Kidney (tissue), 14 donors: ENCODE results near the gene CNTN2. TPM values are rescaled to one million over a fixed set of nuclear protein-coding genes. Genes with fewer than 3 reads are reported as not detected.

Source experiments
- DNase-seq, 5 donors: peaks; one replicate each; pipeline ENCODE4 v3.0.0-alpha.2; 2013 to 2020
- FAIRE-seq: peaks from 2 replicates; lab custom pipeline; 2012; peaks lifted over from hg19 to GRCh38; lab: Jason Lieb, UNC
- H3K27ac ChIP-seq, 2 donors: one replicate each; pipeline ENCODE4 v1.7.0; 2013; ENCODE audit warnings: low read depth in 2 of 2, low read length in 2 of 2, inconsistent platforms in 1 of 2
- H3K27me3 ChIP-seq: one replicate; pipeline ENCODE4 v1.7.1; 2013; ENCODE audit warnings: low read length, inconsistent platforms; ENCODE audit not compliant: control insufficient read depth, insufficient read depth
- H3K36me3 ChIP-seq, 3 donors: one replicate each; pipeline versions ENCODE4 v1.7.0 to v1.7.1; 2013; ENCODE audit warnings: low read length in 3 of 3, control low read depth in 1 of 3, inconsistent platforms in 1 of 3; ENCODE audit not compliant: insufficient read depth in 3 of 3, control insufficient read depth in 2 of 3
- H3K4me1 ChIP-seq, 3 donors: one replicate each; pipeline versions ENCODE4 v1.7.0 to v1.7.1; 2013; ENCODE audit warnings: low read length in 3 of 3, inconsistent platforms in 1 of 3, low read depth in 1 of 3; ENCODE audit not compliant: control insufficient read depth in 2 of 3, insufficient read depth in 2 of 3
- H3K4me3 ChIP-seq, 3 donors: one replicate each; pipeline versions ENCODE4 v1.7.0 to v1.8.1; 2013; ENCODE audit warnings: low read length in 3 of 3, control low read depth in 1 of 3, inconsistent platforms in 1 of 3
- H3K9ac ChIP-seq, 3 donors: one replicate each; pipeline versions ENCODE4 v1.7.0 to v1.7.1; 2013; ENCODE audit warnings: low read length in 3 of 3, control low read depth in 1 of 3, inconsistent platforms in 1 of 3
- H3K9me3 ChIP-seq, 3 donors: one replicate each; pipeline versions ENCODE4 v1.7.0 to v1.7.1; 2013; ENCODE audit warnings: low read length in 3 of 3, control low read depth in 1 of 3, inconsistent platforms in 1 of 3; ENCODE audit not compliant: control insufficient read depth in 2 of 3, insufficient read depth in 1 of 3
- intact Hi-C: fragments of 100-400 bp; cut with DNase I; formaldehyde crosslinking; loops from one replicate; pipeline ENCODE4 v1.11.1; 2022
- polyA plus RNA-seq: library from polyadenylated mRNA; stranded (reverse); fragments of 350-450 nt; fragmentation: Illumina TruSeq; extraction: RNeasy Lipid Tissue Mini Kit (QIAGEN cat#74804); gene quantifications from one replicate; pipeline ENCODE4 v1.2.3, GENCODE V29; 2014; ENCODE audit warnings: low read depth, low replicate concordance; ENCODE audit not compliant: insufficient read depth
- total RNA-seq: library from RNA; stranded (reverse); fragmentation: NEBNext Ultra II Directional; extraction: Animal tissue kit (Norgen Biotek cat#: 25700); gene quantifications from one replicate; pipeline ENCODE4 v1.2.1, GENCODE V29; 2021
- TF ChIP-seq, protein P1 (sequence below): IDR thresholded peaks from 3 replicates; pipeline ENCODE4 v1.5.1; 2012; ENCODE audit warnings: mild to moderate bottlenecking, moderate library complexity, borderline replicate concordance; ENCODE audit not compliant: insufficient read depth; ENCODE audit errors: extremely low read depth
- donor health status: control.
- donor health status: control.
- donor health status: control.
- donor health status: control.
- donor health status: control.
- donor health status: DM: yes; HTN: yes; CAD: no.
- donor health status: Normal renal cell carcinoma (clear cell type).

The CNTN2 gene
- total and polyA plus RNA-seq, 2 donors from 2014 or later = 0.15 to 0.44 TPM

DNA sequence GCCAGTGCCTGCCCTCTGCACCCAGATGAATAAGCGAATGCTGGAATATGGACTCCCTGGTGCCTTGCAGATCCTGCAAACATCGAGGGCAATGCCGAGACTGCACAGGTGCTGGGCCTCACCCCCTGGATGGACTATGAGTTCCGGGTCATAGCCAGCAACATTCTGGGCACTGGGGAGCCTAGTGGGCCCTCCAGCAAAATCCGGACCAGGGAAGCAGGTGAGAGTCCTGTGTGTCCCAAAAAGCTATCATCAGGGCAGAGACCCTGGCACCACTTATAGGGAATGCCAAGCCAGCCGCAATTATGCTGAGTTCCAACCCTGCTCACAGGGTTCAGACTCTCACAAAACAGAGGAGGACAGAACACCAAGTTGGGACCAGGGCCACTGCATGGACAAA, 24.0 kb downstream of the CNTN2 start:
- Histone ChIP-seq H3K36me3 (no peaks in the 10 kb centered on the region), H3K4me3 (no peak overlapping the region), H3K27ac (no peak overlapping the region), H3K4me1 (no peaks in the 10 kb centered on the region), H3K27me3 (no peaks in the 10 kb centered on the region), H3K9me3 (no peaks in the 10 kb centered on the region), H3K9ac (no peak overlapping the region)
- TF ChIP-seq, protein P1, sequence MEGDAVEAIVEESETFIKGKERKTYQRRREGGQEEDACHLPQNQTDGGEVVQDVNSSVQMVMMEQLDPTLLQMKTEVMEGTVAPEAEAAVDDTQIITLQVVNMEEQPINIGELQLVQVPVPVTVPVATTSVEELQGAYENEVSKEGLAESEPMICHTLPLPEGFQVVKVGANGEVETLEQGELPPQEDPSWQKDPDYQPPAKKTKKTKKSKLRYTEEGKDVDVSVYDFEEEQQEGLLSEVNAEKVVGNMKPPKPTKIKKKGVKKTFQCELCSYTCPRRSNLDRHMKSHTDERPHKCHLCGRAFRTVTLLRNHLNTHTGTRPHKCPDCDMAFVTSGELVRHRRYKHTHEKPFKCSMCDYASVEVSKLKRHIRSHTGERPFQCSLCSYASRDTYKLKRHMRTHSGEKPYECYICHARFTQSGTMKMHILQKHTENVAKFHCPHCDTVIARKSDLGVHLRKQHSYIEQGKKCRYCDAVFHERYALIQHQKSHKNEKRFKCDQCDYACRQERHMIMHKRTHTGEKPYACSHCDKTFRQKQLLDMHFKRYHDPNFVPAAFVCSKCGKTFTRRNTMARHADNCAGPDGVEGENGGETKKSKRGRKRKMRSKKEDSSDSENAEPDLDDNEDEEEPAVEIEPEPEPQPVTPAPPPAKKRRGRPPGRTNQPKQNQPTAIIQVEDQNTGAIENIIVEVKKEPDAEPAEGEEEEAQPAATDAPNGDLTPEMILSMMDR = no peak
- no peak for FAIRE-seq
- no peak for DNase-seq
- intact Hi-C loops = loop anchor here (10.0 kb wide), 1 partner anchor 92 kb away; no protein-coding TSS in a partner anchor

DNA sequence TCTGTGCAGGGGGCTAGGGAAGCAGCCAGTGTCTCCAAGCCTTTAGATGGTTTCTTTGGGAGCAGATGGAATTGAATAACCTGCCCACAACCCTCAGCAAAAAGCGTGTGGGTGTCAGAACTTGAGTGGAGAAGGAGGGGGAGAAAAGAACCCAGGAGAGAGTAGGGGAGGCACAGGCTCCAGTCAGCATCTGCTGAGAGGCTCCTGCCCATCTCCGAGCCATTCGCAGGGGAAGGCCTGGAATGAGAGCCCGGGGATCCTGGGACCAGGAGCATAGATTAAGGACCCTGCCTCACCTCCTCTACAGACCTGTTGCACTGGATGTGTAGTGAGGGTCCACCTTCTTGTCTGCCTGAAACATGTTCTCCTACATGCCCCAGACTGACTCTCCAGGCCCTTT, 25.0 kb downstream of the CNTN2 start:
- TF ChIP-seq, protein P1 = no peak
- DNase-seq (no peak), FAIRE-seq (no peak)
- Histone ChIP-seq H3K27ac (no peak overlapping the region), H3K36me3 (no peaks in the 10 kb centered on the region), H3K27me3 (no peaks in the 10 kb centered on the region), H3K4me1 (no peaks in the 10 kb centered on the region), H3K9ac (no peak overlapping the region), H3K4me3 (no peak overlapping the region), H3K9me3 (no peaks in the 10 kb centered on the region)
- intact Hi-C loops = loop anchor here (10.0 kb wide), 1 partner anchor 93 kb away; no protein-coding TSS in a partner anchor

DNA sequence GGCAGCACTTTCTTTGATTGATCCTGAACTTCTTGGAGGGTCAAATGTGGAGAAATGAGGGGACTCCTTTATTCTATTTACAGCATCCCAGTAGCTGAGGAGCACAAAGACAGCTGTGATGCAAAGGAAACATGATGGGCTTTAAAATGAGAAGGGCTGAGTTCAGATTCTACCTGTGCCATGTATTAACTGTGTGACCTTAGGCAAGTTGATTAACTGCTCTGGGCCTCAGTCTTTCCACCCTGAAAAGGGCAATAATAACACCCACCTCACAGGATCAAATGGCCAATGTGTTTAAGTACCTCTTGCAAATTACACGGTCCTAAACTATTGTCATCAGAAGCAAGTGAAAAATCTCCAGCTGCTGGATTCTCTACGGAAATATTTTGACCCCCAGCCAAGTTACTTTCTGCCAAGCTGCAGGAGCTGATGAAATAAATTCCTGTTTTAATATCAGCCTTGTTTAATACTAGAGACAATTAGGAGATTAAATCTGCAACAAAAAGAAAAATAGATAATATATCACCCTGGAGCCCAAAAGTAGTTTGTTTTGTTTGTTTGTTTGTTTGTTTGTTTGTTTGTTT, 25.5 kb downstream of the CNTN2 start:
- Histone ChIP-seq H3K9ac (no peak overlapping the region), H3K27me3 (no peaks in the 10 kb centered on the region), H3K4me3 (no peak overlapping the region), H3K9me3 (no peaks in the 10 kb centered on the region), H3K27ac (no peak overlapping the region), H3K36me3 (no peaks in the 10 kb centered on the region), H3K4me1 (no peaks in the 10 kb centered on the region)
- FAIRE-seq (no peak), DNase-seq (no peak)
- TF ChIP-seq, protein P1 = no peak
- intact Hi-C loops = loop anchor here (10.0 kb wide), 1 partner anchor 94 kb away; no protein-coding TSS in a partner anchor
